ENCODE data around the gene ACAD8. TPM values are rescaled to one million over a fixed set of nuclear protein-coding genes. Genes with fewer than 3 reads are reported as not detected.
A peak's percentile ranks its signal among the peaks of the same experiment; 100 is the strongest.
"Not testable (repeated sequence)": the region's sequence is repeated elsewhere in the genome, so short reads cannot be mapped to it uniquely, and the experiment has no call there.

The ACAD8 gene
- total RNA-seq, 1 donor from 2014 or later, result 28.6 TPM

DNA sequence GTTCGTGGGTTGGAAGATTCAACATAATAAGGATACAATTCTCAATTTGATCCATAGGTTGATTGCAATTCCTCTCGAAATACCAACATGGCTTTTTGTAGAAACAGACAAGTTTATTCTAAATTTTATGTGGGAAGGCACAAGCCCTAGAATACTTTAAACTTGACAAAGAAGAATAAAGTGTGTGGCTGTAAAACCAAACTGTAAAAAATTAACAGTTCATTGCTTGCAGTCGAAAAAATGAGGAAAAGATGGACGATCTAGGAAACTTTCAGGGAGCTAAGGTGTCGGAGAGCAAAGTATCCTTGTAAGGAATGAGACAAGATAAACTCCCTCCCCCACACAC lies 21.8 kb downstream of the ACAD8 start:
- Histone ChIP-seq H3K36me3 (no peaks in the 10 kb centered on the region), H3K27me3 (peaks cover 14% of the 10 kb centered on the region), H3K27ac (no peak overlapping the region), H3K9me3 (no peaks in the 10 kb centered on the region), H3K4me1 (peaks cover 0 to 9% of the 10 kb centered on the region in 2 donors), H3K4me3 (no peak overlapping the region)
- no peak for DNase-seq (ENCODE audit: low spot score in 2 of 2)
- intact Hi-C loops (cut with DNase I), result no loop called here
- no peak for TF ChIP-seq CTCF (IDR thresholded peaks at IDR 0.05)

DNA sequence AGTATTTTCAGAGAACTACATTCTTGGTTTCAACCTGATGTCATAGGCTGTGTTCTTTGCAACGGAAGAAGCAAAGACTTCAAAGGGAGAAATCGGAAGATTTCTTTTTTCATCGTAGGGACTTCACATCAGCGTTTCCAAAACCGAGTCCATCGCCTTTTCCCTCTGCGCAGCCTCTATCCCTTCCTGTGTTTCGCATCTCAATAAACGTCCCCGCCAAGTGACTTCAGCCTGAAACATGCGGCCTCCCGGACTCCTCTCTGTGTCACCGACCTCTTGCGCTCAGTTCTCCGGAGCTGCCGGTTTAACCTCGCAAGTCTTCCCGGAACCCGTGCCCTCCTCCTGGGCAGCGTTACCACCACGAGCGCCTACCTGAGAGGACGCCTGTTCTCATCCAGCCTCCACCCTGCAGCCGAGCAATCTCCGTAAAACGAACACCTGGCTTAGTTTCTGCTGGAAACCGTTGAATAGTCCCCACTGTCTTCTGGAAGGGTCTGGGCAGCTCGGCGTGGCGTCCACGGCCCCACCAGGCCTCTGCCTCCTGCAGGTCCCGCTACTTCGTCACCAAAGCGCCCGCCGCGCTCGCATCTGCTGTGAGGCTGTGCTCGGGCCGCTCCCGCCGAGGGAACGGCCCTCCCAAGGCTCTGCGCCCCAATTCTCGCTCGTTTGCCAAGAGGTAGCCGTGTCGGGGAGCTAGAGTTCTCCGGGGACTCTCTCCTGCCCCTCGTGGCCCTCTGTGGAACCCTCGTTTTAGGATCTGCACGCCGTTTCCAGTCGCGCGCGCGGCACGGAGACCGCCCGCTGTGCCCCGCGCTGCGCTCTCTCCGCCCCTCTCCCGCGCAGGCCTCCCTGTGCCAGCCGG lies 22.4 kb downstream of the ACAD8 start, which contains the start of gene GLB1L3:
GLB1L3 (plus strand) TSS at position 846 of the 862 bp plus-strand sequence. CDS start 362 bp downstream, outside the sequence.
- Histone ChIP-seq H3K27me3 (peaks cover 14% of the 10 kb centered on the region), H3K27ac (no peak within 1 kb of the TSS), H3K36me3 (no peaks in the 10 kb centered on the region), H3K4me3 (peak within 1 kb of the TSS; percentile 38 to 49), H3K4me1 (peaks cover 0 to 9% of the 10 kb centered on the region in 2 donors), H3K9me3 (no peaks in the 10 kb centered on the region)
- intact Hi-C loops (cut with DNase I), result no loop called here
- no peak for TF ChIP-seq CTCF (IDR thresholded peaks at IDR 0.05)
- peak in 1 of 2 donors; percentile 58 for DNase-seq (ENCODE audit: low spot score in 2 of 2)

- Histone ChIP-seq H3K27ac (no peak overlapping the region), H3K36me3 (no peaks in the 10 kb centered on the region), H3K4me1 (peaks cover 0 to 9% of the 10 kb centered on the region in 2 donors), H3K9me3 (no peaks in the 10 kb centered on the region), H3K27me3 (peaks cover 14% of the 10 kb centered on the region), H3K4me3 (peak overlapping the region; percentile 38 to 49)
- intact Hi-C loops (cut with DNase I), result no loop called here
- peak in 1 of 2 donors; percentile 37 for DNase-seq (ENCODE audit: low spot score in 2 of 2)
- no peak for TF ChIP-seq CTCF (IDR thresholded peaks at IDR 0.05)
Observed at GRCh38 chr11:134276396-134277182, 23.2 kb downstream of the ACAD8 start.

GRCh38 chr11:134277183-134278001 lies 24.0 kb downstream of the ACAD8 start:
- Histone ChIP-seq H3K27ac (no peak overlapping the region), H3K4me3 (peak overlapping the region; percentile 38 to 49), H3K4me1 (peaks cover 0 to 9% of the 10 kb centered on the region in 2 donors), H3K27me3 (peaks cover 14% of the 10 kb centered on the region), H3K9me3 (no peaks in the 10 kb centered on the region), H3K36me3 (no peaks in the 10 kb centered on the region)
- peak in 1 of 2 donors; percentile 56 for DNase-seq (ENCODE audit: low spot score in 2 of 2)
- TF ChIP-seq CTCF (IDR thresholded peaks at IDR 0.05), result no peak
- intact Hi-C loops (cut with DNase I), result no loop called here

DNA sequence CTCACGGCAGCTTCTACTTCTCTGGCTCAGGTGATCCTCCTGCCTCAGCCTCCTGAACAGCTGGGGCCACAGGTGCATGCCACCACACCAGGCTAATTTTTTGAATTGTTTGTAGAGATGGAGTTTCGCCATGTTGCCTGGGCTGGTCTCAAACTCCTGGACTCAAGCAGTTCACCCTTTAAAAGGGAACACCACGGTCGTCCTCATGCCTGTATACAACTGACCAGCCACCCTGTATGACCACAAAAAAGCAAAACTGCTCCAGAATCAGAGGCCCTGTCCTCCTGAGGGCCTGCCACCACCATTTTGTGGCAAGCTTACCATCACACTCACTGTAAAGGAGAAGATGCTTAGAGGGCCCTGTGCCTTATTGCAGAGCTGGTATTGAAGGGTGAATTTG lies 25.0 kb downstream of the ACAD8 start:
- H3K9me3 ChIP-seq, result no peaks in the 10 kb centered on the region
- peaks cover 14% of the 10 kb centered on the region for H3K27me3 ChIP-seq
- DNase-seq (ENCODE audit: low spot score in 2 of 2), result no peak
- peaks cover 0 to 9% of the 10 kb centered on the region in 2 donors for H3K4me1 ChIP-seq
- H3K36me3 ChIP-seq, result no peaks in the 10 kb centered on the region
- no peak overlapping the region for H3K4me3 ChIP-seq
- no peak overlapping the region for H3K27ac ChIP-seq
- intact Hi-C loops (cut with DNase I), result no loop called here
- TF ChIP-seq CTCF (IDR thresholded peaks at IDR 0.05), result no peak

DNA sequence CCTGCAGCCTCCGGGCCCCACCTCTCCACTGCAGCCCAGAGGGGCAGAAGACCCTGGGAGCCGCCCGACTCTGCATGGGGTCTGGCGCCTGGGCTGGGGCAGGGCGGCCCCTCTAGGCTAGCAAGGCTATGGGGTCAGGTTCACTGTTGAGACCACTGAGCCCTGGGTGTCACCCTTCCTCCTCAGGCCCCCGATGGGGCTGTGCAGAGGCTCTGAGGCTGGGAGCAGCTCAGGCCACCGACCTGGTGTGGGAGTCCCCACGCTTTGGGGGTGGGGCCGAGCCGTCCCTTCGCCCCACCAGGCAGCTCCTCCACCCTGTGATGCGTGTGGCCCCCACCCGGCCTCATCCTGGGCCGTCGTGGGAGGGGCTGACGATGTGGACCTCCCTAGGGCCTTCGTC lies 28.3 kb downstream of the ACAD8 start:
- H3K27ac ChIP-seq; H3K27me3 ChIP-seq; H3K4me1 ChIP-seq; DNase-seq (ENCODE audit: low spot score in 2 of 2); intact Hi-C loops (cut with DNase I); H3K9me3 ChIP-seq; H3K36me3 ChIP-seq; H3K4me3 ChIP-seq: not testable (repeated sequence)
